Thymus (tissue), 11 donors: Measurements from ENCODE around the gene DNMT1. TPM values are rescaled to one million over a fixed set of nuclear protein-coding genes. Genes with fewer than 3 reads are reported as not detected.

Experiments used
- DNase-seq, 9 donors: peaks; one replicate each; pipeline ENCODE4 v3.0.0-alpha.2; 2013; ENCODE audit warnings: low spot score in 9 of 9, low read depth in 6 of 9, missing footprints in 1 of 9
- H3K27ac ChIP-seq, 2 donors: one replicate each; pipeline ENCODE4 v1.5.1; 2013; ENCODE audit warnings: control low read depth in 1 of 2, low read depth in 1 of 2, low read length in 1 of 2, mild to moderate bottlenecking in 1 of 2, moderate library complexity in 1 of 2
- H3K27me3 ChIP-seq, 2 donors: one replicate each; pipeline ENCODE4 v1.5.1; 2013; ENCODE audit warnings: low read length in 1 of 2; ENCODE audit not compliant: control insufficient read depth in 2 of 2, insufficient read depth in 1 of 2
- H3K36me3 ChIP-seq, 2 donors: one replicate each; pipeline ENCODE4 v1.5.1; 2013; ENCODE audit warnings: low read length in 1 of 2, mild to moderate bottlenecking in 1 of 2, moderate library complexity in 1 of 2; ENCODE audit not compliant: control insufficient read depth in 2 of 2, insufficient read depth in 2 of 2
- H3K4me1 ChIP-seq, 2 donors: one replicate each; pipeline ENCODE4 v1.5.1; 2013; ENCODE audit warnings: low read length in 2 of 2; ENCODE audit not compliant: control insufficient read depth in 2 of 2, insufficient read depth in 2 of 2
- H3K4me3 ChIP-seq, 2 donors: one replicate each; pipeline ENCODE4 v1.5.1; 2013; ENCODE audit warnings: low read length in 2 of 2, control low read depth in 1 of 2, mild to moderate bottlenecking in 1 of 2
- H3K9me3 ChIP-seq, 2 donors: one replicate each; pipeline ENCODE4 v1.5.1; 2013; ENCODE audit warnings: low read length in 1 of 2, mild to moderate bottlenecking in 1 of 2; ENCODE audit not compliant: control insufficient read depth in 2 of 2, insufficient read depth in 1 of 2
- WGBS: extraction: QIAGEN DNeasy Blood & Tissue Kit; methylation state at CpG from one replicate; pipeline ENCODE4 v1.1.7; 2013; 5-methylcytosine and 5-hydroxymethylcytosine counted together
- polyA plus RNA-seq: library from polyadenylated mRNA; stranded (reverse); fragments of 200-250 nt; gene quantifications from one replicate; pipeline ENCODE4 v1.2.3, GENCODE V29; 2013
- total RNA-seq: library from RNA; stranded (reverse); fragments of 120-200 nt; gene quantifications from one replicate; pipeline ENCODE4 v1.2.4, GENCODE V29; 2013
- donor health status: healthy.

Gene DNMT1
- total and polyA plus RNA-seq, 2 donors = 46.0 to 65.0 TPM

GRCh38 chr19:10231612-10232228, 37.0 kb upstream of the DNMT1 start:
- no peaks in the 10 kb centered on the region for H3K9me3 ChIP-seq
- H3K4me3 ChIP-seq = peak overlapping the region; percentile 69 to 83
- no peak overlapping the region for H3K27ac ChIP-seq
- no peaks in the 10 kb centered on the region for H3K36me3 ChIP-seq
- H3K27me3 ChIP-seq = peaks cover 3 to 18% of the 10 kb centered on the region in 2 donors
- peaks cover 6 to 47% of the 10 kb centered on the region in 2 donors for H3K4me1 ChIP-seq
- DNase-seq = no peak
- 85% methylated on average over 8 of the region's 8 CpGs for WGBS

GRCh38 chr19:10230861-10231611, 36.3 kb upstream of the DNMT1 start, which contains the start of gene S1PR2:
Gene S1PR2, minus strand, starts transcription at chr19:10231331. Its CDS starts 6,426 bp downstream, at chr19:10224905.
- Histone ChIP-seq H3K27ac (peak within 1 kb of the TSS; percentile 57 to 81), H3K36me3 (no peaks in the 10 kb centered on the region), H3K27me3 (peaks cover 3 to 18% of the 10 kb centered on the region in 2 donors), H3K4me1 (peaks cover 6 to 41% of the 10 kb centered on the region in 2 donors), H3K9me3 (no peaks in the 10 kb centered on the region), H3K4me3 (peak within 1 kb of the TSS; percentile 69 to 83)
- WGBS = under 1% methylated on average over 73 of the region's 73 CpGs
- peak in 4 of 9 donors; percentile 32 to 65 (median 51) for DNase-seq

- DNase-seq = peak in 2 of 9 donors; percentile 30 to 60
- peaks cover 4 to 38% of the 10 kb centered on the region in 2 donors for H3K4me1 ChIP-seq
- H3K9me3 ChIP-seq = no peaks in the 10 kb centered on the region
- 3% methylated on average over 70 of the region's 70 CpGs for WGBS
- H3K27ac ChIP-seq = peak overlapping the region in 1 of 2 donors; percentile 57
- peaks cover 3 to 18% of the 10 kb centered on the region in 2 donors for H3K27me3 ChIP-seq
- H3K36me3 ChIP-seq = no peaks in the 10 kb centered on the region
- peak overlapping the region; percentile 69 to 83 for H3K4me3 ChIP-seq
Measured at GRCh38 chr19:10230173-10230860, 35.6 kb upstream of the DNMT1 start.

GRCh38 chr19:10228920-10229319, 34.2 kb upstream of the DNMT1 start:
- Histone ChIP-seq H3K9me3 (no peaks in the 10 kb centered on the region), H3K27me3 (peaks cover 3 to 18% of the 10 kb centered on the region in 2 donors), H3K27ac (no peak overlapping the region), H3K4me3 (no peak overlapping the region), H3K36me3 (no peaks in the 10 kb centered on the region), H3K4me1 (peaks cover 4 to 34% of the 10 kb centered on the region in 2 donors)
- WGBS = 53% methylated on average over 2 of the region's 2 CpGs
- DNase-seq = peak in 1 of 9 donors; percentile 47

GRCh38 chr19:10228393-10228792, 33.6 kb upstream of the DNMT1 start:
- Histone ChIP-seq H3K4me3 (no peak overlapping the region), H3K4me1 (peaks cover 4 to 34% of the 10 kb centered on the region in 2 donors), H3K36me3 (no peaks in the 10 kb centered on the region), H3K27me3 (peaks cover 3 to 18% of the 10 kb centered on the region in 2 donors), H3K9me3 (no peaks in the 10 kb centered on the region), H3K27ac (no peak overlapping the region)
- DNase-seq = no peak
- WGBS = 70% methylated on average over 5 of the region's 5 CpGs

GRCh38 chr19:10227026-10227971, 32.5 kb upstream of the DNMT1 start:
- WGBS = 90% methylated on average over 28 of the region's 28 CpGs
- DNase-seq = no peak
- Histone ChIP-seq H3K4me1 (peaks cover 4 to 37% of the 10 kb centered on the region in 2 donors), H3K4me3 (no peak overlapping the region), H3K27ac (peak overlapping the region; percentile 62 to 64), H3K9me3 (no peaks in the 10 kb centered on the region), H3K36me3 (peaks cover 0 to 3% of the 10 kb centered on the region in 2 donors), H3K27me3 (peaks cover 3 to 18% of the 10 kb centered on the region in 2 donors)

GRCh38 chr19:10226376-10227025, 31.7 kb upstream of the DNMT1 start:
- Histone ChIP-seq H3K9me3 (no peaks in the 10 kb centered on the region), H3K27ac (peak overlapping the region; percentile 12 to 35), H3K36me3 (peaks cover 0 to 3% of the 10 kb centered on the region in 2 donors), H3K4me3 (no peak overlapping the region), H3K27me3 (peaks cover 3 to 16% of the 10 kb centered on the region in 2 donors), H3K4me1 (peaks cover 4 to 38% of the 10 kb centered on the region in 2 donors)
- WGBS = 87% methylated on average over 13 of the region's 13 CpGs
- no peak for DNase-seq

- H3K4me3 ChIP-seq = no peak overlapping the region
- H3K4me1 ChIP-seq = peaks cover 4 to 38% of the 10 kb centered on the region in 2 donors
- peaks cover 0 to 3% of the 10 kb centered on the region in 2 donors for H3K36me3 ChIP-seq
- no peak for DNase-seq
- peaks cover 0 to 16% of the 10 kb centered on the region in 2 donors for H3K27me3 ChIP-seq
- no peaks in the 10 kb centered on the region for H3K9me3 ChIP-seq
- peak overlapping the region in 1 of 2 donors; percentile 35 for H3K27ac ChIP-seq
- WGBS = 96% methylated on average over 6 of the region's 6 CpGs
Measured at GRCh38 chr19:10226021-10226375, 31.2 kb upstream of the DNMT1 start.
